ENCODE measurements around the gene CDAN1. TPM values are rescaled to one million over a fixed set of nuclear protein-coding genes. Genes with fewer than 3 reads are reported as not detected.

Gene CDAN1
- total and polyA plus RNA-seq, 2 donors (not counting 1 experiment from before 2014, with no cell fraction given): 3.0 to 8.9 TPM

- Histone ChIP-seq H3K27me3 (ENCODE audit: control insufficient read depth, insufficient read depth, low read length) (no peaks in the 10 kb centered on the region), H3K27ac (ENCODE audit: insufficient read depth, low read length) (no peak overlapping the region), H2AFZ (ENCODE audit: low read length) (no peak overlapping the region), H3K4me2 (ENCODE audit: extremely low read depth, insufficient read depth, low read length) (no peak overlapping the region), H3K9me3 (ENCODE audit: control insufficient read depth, insufficient read depth, low read depth, low read length) (no peaks in the 10 kb centered on the region), H3K36me3 (ENCODE audit: control insufficient read depth, insufficient read depth, low read length) (peaks cover 42% of the 10 kb centered on the region), H3K9ac (ENCODE audit: insufficient read depth, low read length) (no peak overlapping the region), H3K4me3 (replicated peaks in 1 of 4; ENCODE audit: control extremely low read depth in 1 of 4, insufficient read depth in 1 of 4, low read depth in 3 of 4, low read length in 4 of 4) (no peak overlapping the region), H3K4me1 (ENCODE audit: control insufficient read depth, extremely low read depth, insufficient read depth, low read length) (peaks cover 3% of the 10 kb centered on the region), H4K20me1 (ENCODE audit: control insufficient read depth, extremely low read depth, insufficient read depth, low read length) (no peaks in the 10 kb centered on the region), H3K79me2 (ENCODE audit: control insufficient read depth, insufficient read depth, low read length) (peaks cover 6% of the 10 kb centered on the region)
- TF ChIP-seq EZH2 (IDR thresholded peaks at IDR 0.05; ENCODE audit: low read length, missing control alignments): no peak
- no peak for TF ChIP-seq CTCF (conservative IDR thresholded peaks at IDR 0.05 in 1 of 2, IDR thresholded peaks at IDR 0.05 in 1 of 2; ENCODE audit: low read depth in 1 of 2, low read length in 2 of 2)
- DNase-seq (ENCODE audit: low read depth in 2 of 2): no peak
These were observed 4.7 kb downstream of the CDAN1 start for GRCh38 chr15:42732095-42732827.

GRCh38 chr15:42731461-42731860 lies 5.5 kb downstream of the CDAN1 start:
- Histone ChIP-seq H3K27me3 (ENCODE audit: control insufficient read depth, insufficient read depth, low read length) (no peaks in the 10 kb centered on the region), H3K9me3 (ENCODE audit: control insufficient read depth, insufficient read depth, low read depth, low read length) (no peaks in the 10 kb centered on the region), H3K9ac (ENCODE audit: insufficient read depth, low read length) (no peak overlapping the region), H3K27ac (ENCODE audit: insufficient read depth, low read length) (no peak overlapping the region), H4K20me1 (ENCODE audit: control insufficient read depth, extremely low read depth, insufficient read depth, low read length) (no peaks in the 10 kb centered on the region), H3K36me3 (ENCODE audit: control insufficient read depth, insufficient read depth, low read length) (peaks cover 42% of the 10 kb centered on the region), H3K79me2 (ENCODE audit: control insufficient read depth, insufficient read depth, low read length) (peaks cover 6% of the 10 kb centered on the region), H2AFZ (ENCODE audit: low read length) (no peak overlapping the region), H3K4me2 (ENCODE audit: extremely low read depth, insufficient read depth, low read length) (no peak overlapping the region), H3K4me3 (replicated peaks in 1 of 4; ENCODE audit: control extremely low read depth in 1 of 4, insufficient read depth in 1 of 4, low read depth in 3 of 4, low read length in 4 of 4) (no peak overlapping the region), H3K4me1 (ENCODE audit: control insufficient read depth, extremely low read depth, insufficient read depth, low read length) (peaks cover 3% of the 10 kb centered on the region)
- TF ChIP-seq EZH2 (IDR thresholded peaks at IDR 0.05; ENCODE audit: low read length, missing control alignments) (no peak), CTCF (conservative IDR thresholded peaks at IDR 0.05 in 1 of 2, IDR thresholded peaks at IDR 0.05 in 1 of 2; ENCODE audit: low read depth in 1 of 2, low read length in 2 of 2) (no peak)
- no peak for DNase-seq (ENCODE audit: low read depth in 2 of 2)

DNA sequence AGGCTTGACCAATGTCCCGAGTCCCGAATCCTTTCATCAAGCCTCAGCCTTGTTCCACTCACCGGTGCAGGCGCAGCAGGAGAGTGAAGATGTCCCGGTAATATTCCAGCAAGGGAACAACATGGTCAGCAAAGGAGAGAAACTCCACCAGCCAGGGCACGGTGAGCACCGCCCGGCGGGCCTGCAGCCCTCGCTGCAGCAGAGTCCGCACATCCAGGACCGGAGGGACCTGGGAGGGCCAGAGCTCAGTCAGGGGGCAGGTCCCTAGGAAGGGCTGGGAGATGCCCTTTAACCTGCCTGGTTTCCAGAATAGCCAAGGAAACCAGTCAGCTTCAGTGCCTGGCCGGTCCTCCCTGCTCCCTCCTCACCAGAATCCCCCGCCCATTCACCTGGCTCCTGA lies 6.4 kb downstream of the CDAN1 start:
- H3K27ac ChIP-seq (ENCODE audit: insufficient read depth, low read length): no peak overlapping the region
- TF ChIP-seq EZH2 (IDR thresholded peaks at IDR 0.05; ENCODE audit: low read length, missing control alignments) (no peak), CTCF (conservative IDR thresholded peaks at IDR 0.05 in 1 of 2, IDR thresholded peaks at IDR 0.05 in 1 of 2; ENCODE audit: low read depth in 1 of 2, low read length in 2 of 2) (no peak)
- no peak for DNase-seq (ENCODE audit: low read depth in 2 of 2)
- H3K4me2 ChIP-seq (ENCODE audit: extremely low read depth, insufficient read depth, low read length): no peak overlapping the region
- H3K79me2 ChIP-seq (ENCODE audit: control insufficient read depth, insufficient read depth, low read length): peaks cover under 1% of the 10 kb centered on the region
- no peak overlapping the region for H2AFZ ChIP-seq (ENCODE audit: low read length)
- H3K36me3 ChIP-seq (ENCODE audit: control insufficient read depth, insufficient read depth, low read length): peaks cover 44% of the 10 kb centered on the region
- H3K9me3 ChIP-seq (ENCODE audit: control insufficient read depth, insufficient read depth, low read depth, low read length): no peaks in the 10 kb centered on the region
- H3K27me3 ChIP-seq (ENCODE audit: control insufficient read depth, insufficient read depth, low read length): no peaks in the 10 kb centered on the region
- no peak overlapping the region for H3K9ac ChIP-seq (ENCODE audit: insufficient read depth, low read length)
- H3K4me1 ChIP-seq (ENCODE audit: control insufficient read depth, extremely low read depth, insufficient read depth, low read length): peaks cover under 1% of the 10 kb centered on the region
- H4K20me1 ChIP-seq (ENCODE audit: control insufficient read depth, extremely low read depth, insufficient read depth, low read length): no peaks in the 10 kb centered on the region
- no peak overlapping the region for H3K4me3 ChIP-seq (replicated peaks in 1 of 4; ENCODE audit: control extremely low read depth in 1 of 4, insufficient read depth in 1 of 4, low read depth in 3 of 4, low read length in 4 of 4)
